Esophagus (tissue), 2 donors: Measurements from ENCODE around the gene PRIMPOL. TPM values are rescaled to one million over a fixed set of nuclear protein-coding genes. Genes with fewer than 3 reads are reported as not detected.

Experiments used
- H3K27ac ChIP-seq, 2 donors: one replicate each; pipeline ENCODE4 v1.5.1; 2013; ENCODE audit warnings: low read depth in 2 of 2, mild to moderate bottlenecking in 2 of 2, inconsistent platforms in 1 of 2, low read length in 1 of 2, moderate library complexity in 1 of 2
- H3K27me3 ChIP-seq, 2 donors: one replicate each; pipeline ENCODE4 v1.6.1; 2013; ENCODE audit warnings: low read length in 2 of 2, control low read depth in 1 of 2, mild to moderate bottlenecking in 1 of 2; ENCODE audit not compliant: insufficient read depth in 2 of 2, control insufficient read depth in 1 of 2
- H3K36me3 ChIP-seq, 2 donors: one replicate each; pipeline ENCODE4 v1.6.1; 2013; ENCODE audit warnings: low read length in 1 of 2; ENCODE audit not compliant: control insufficient read depth in 2 of 2, insufficient read depth in 2 of 2
- H3K4me1 ChIP-seq, 2 donors: one replicate each; pipeline ENCODE4 v1.6.1; 2013; ENCODE audit warnings: low read length in 1 of 2; ENCODE audit not compliant: control insufficient read depth in 2 of 2, insufficient read depth in 2 of 2
- H3K4me3 ChIP-seq, 2 donors: one replicate each; pipeline ENCODE4 v1.5.1; 2013; ENCODE audit warnings: low read length in 2 of 2, mild to moderate bottlenecking in 2 of 2, low read depth in 1 of 2, moderate library complexity in 1 of 2
- H3K9me3 ChIP-seq, 2 donors: one replicate each; pipeline ENCODE4 v1.6.1; 2013; ENCODE audit warnings: mild to moderate bottlenecking in 2 of 2, low read depth in 1 of 2, low read length in 1 of 2, moderate library complexity in 1 of 2; ENCODE audit not compliant: control insufficient read depth in 2 of 2, insufficient read depth in 1 of 2
- WGBS, 2 donors: extraction: QIAGEN DNeasy Blood & Tissue Kit; methylation state at CpG; one replicate each; pipeline ENCODE4 v1.1.7; 2013; 5-methylcytosine and 5-hydroxymethylcytosine counted together
- polyA plus RNA-seq, 2 donors: library from polyadenylated mRNA; stranded (reverse); fragments of 200-250 nt; gene quantifications; one replicate each; pipeline ENCODE4 v1.2.3, GENCODE V29; 2013
- donor health status: healthy with polysubstance abuse.
- donor health status: Bipolar disorder and iron deficiency.

PRIMPOL gene
- polyA plus RNA-seq, 2 donors: 5.9 to 27.3 TPM

DNA sequence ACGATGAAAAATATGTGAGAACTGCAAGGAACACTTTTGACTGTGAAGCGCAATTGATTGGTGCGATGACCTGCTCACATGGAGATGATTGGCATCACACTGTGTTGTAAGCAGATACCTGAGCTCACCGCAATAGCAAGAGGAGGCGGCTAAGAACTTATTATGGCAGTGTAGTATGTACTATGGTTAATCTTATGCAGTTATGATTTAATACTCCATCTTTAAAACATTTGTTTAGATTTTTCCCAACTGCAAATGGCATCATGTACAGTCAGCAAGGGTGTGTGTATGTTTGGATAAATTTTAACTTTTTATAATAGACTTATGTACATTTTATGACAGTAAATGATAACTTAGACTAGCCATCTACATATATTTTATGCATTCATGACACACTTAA is 25.5 kb downstream of the PRIMPOL start:
- Histone ChIP-seq H3K4me3 (no peak overlapping the region), H3K9me3 (no peaks in the 10 kb centered on the region), H3K36me3 (peaks cover 7 to 11% of the 10 kb centered on the region in 2 donors), H3K27me3 (no peaks in the 10 kb centered on the region), H3K4me1 (peaks cover 0 to 4% of the 10 kb centered on the region in 2 donors), H3K27ac (no peak overlapping the region)
- WGBS, 2 donors: 95 to 99% methylated on average over 5 of the region's 5 CpGs

DNA sequence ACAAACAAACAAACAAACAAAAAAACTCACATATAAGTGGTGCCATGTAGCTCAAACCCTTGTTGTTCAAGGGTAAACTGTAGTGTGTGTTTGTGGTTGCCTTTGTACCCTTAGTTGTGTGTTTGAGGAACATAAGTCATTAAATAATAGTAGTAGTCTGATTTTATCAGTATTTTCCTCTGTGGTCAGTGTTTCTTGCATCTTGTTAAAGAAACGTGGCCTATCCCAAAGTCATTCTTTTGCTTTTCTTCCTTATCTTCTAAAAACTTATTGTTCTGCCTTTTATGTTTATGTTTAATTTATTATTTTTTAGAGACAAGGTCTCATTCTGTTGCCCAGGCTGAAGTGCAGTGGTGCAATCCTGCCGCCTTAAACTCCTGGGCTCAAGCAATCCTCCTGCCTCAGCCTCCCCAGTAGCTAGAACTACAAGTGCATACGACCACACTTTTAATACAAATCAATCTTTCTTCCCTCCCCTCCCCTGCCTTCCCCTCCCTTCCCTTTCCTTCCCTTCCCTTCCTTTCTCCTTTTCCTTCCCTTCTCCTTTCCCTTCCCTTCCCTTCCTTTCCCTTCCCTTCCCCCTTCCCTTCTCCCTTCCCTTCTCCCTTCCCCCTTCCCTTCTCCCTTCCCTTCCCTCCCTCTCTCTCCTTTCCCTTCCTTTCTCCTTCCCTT is 26.4 kb downstream of the PRIMPOL start:
- 87 to 89% methylated on average over 3 of the region's 3 CpGs for WGBS, 2 donors
- H3K27ac ChIP-seq: no peak overlapping the region
- H3K36me3 ChIP-seq: peaks cover 7 to 11% of the 10 kb centered on the region in 2 donors
- no peak overlapping the region for H3K4me3 ChIP-seq
- H3K27me3 ChIP-seq: no peaks in the 10 kb centered on the region
- H3K4me1 ChIP-seq: peaks cover 0 to 4% of the 10 kb centered on the region in 2 donors
- no peaks in the 10 kb centered on the region for H3K9me3 ChIP-seq

DNA sequence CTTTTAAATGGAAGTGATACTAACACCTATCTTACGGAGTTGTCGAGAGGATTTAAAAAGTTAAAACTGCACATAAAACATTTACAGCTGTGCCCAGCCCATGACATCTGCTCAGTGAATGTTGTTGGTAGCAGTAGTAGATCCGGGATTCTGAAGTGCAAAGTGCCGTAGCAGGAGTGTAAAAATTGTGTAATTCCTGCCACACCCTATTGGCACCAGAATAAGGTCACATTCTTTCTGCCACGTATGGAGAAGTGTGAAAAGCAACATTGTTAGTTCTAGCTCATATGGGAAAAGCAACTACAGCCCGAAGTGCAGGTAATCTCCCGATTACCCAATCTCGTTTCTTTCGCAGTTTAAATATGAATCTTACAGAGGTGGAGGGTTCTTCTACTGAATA is 31.2 kb downstream of the PRIMPOL start:
- Histone ChIP-seq H3K36me3 (no peaks in the 10 kb centered on the region), H3K4me3 (no peak overlapping the region), H3K27me3 (no peaks in the 10 kb centered on the region), H3K27ac (peak overlapping the region; percentile 22 to 56), H3K9me3 (no peaks in the 10 kb centered on the region), H3K4me1 (peaks cover 3% of the 10 kb centered on the region in 2 donors)
- 44 to 56% methylated on average over 9 of the region's 9 CpGs for WGBS, 2 donors

DNA sequence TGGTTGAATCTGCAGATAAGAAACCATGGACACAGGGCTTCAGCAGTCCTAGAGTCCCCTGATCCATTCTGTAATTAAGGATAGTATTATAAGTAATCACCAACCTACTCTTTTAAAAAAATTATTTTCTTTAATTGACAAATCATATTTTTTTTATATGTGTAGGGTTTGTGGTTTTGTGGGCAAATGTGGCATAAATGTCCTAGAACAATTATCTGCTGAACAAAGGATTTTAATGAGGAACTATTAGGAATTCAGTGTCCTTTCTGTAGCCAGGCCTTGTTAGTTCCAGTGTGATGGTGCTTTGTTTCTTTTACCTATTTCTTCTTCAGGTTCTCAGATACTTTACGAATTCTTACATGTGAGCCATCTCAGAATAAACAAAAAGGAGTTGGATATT is 32.4 kb downstream of the PRIMPOL start:
- WGBS, 2 donors: 95 to 97% methylated on average over 1 of the region's 1 CpG
- no peaks in the 10 kb centered on the region for H3K36me3 ChIP-seq
- H3K27me3 ChIP-seq: no peaks in the 10 kb centered on the region
- H3K4me1 ChIP-seq: peaks cover 3% of the 10 kb centered on the region in 2 donors
- H3K9me3 ChIP-seq: no peaks in the 10 kb centered on the region
- no peak overlapping the region for H3K4me3 ChIP-seq
- H3K27ac ChIP-seq: no peak overlapping the region

DNA sequence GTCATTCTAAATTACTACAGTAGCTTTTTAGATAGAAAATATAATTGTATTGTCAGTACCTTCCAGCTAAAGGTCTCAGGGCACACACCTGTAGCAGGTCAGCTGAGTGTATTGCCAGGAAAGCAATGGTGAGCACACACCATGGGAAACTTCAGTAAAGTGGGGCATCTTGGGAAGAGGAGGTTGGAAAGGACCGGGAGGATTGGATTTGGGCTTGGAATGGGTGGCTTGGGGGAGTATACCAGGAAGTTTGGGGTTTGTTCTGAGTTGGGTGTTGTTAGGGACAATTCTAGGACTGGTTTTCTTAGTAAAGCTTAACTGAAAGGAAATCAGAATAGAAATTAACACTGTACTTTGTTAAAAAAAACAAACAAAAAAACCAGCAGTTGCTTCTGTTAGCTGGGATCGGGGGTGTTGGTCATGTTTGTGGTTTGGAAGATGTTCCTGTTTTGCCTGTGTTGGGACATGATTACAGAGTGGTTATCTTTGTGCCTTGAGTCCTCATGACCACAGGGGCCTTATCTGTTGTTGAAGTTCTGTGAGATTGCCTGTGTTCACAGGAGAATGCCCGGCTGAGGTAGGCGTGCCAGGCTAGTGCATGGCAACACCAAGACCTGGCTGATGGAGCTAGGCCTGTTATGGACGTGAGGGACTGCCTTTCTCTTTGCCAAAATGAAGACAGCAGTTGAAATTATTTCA is 35.1 kb downstream of the PRIMPOL start:
- Histone ChIP-seq H3K9me3 (no peaks in the 10 kb centered on the region), H3K27me3 (no peaks in the 10 kb centered on the region), H3K4me1 (peaks cover under 1 to 3% of the 10 kb centered on the region in 2 donors), H3K36me3 (no peaks in the 10 kb centered on the region), H3K4me3 (no peak overlapping the region), H3K27ac (peak overlapping the region in 1 of 2 donors; percentile 34)
- WGBS, 2 donors: 76 to 80% methylated on average over 5 of the region's 5 CpGs

DNA sequence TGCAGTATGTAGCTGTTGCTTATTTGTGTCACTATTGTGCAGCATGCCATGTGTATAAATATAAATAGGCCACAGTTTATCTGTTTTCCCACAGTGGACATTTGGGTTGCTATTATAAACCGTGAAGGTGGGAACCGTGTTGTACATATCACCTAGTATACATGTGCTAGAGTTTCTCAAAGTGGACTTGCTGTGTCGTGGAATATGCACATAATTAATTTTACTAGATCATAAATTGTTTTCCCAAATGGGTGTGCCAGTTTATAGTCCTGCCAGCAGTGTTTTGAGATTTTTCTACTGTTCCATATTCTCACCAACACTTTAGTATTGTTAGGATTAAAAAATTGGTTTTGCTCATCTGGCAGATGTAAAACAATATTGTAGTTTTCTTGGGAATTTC is 38.5 kb downstream of the PRIMPOL start:
- WGBS, 2 donors: 43 to 51% methylated on average over 3 of the region's 3 CpGs
- H3K36me3 ChIP-seq: no peaks in the 10 kb centered on the region
- H3K27ac ChIP-seq: no peak overlapping the region

GRCh38 chr4:184688447-184688846 is 38.9 kb downstream of the PRIMPOL start:
- H3K36me3 ChIP-seq: no peaks in the 10 kb centered on the region
- 44 to 58% methylated on average over 11 of the region's 11 CpGs for WGBS, 2 donors
- H3K4me1 ChIP-seq: peaks cover 0 to 3% of the 10 kb centered on the region in 2 donors
- H3K27me3 ChIP-seq: no peaks in the 10 kb centered on the region
- H3K4me3 ChIP-seq: no peak overlapping the region
- H3K9me3 ChIP-seq: no peaks in the 10 kb centered on the region
- peak overlapping the region; percentile 71 to 74 for H3K27ac ChIP-seq

More for the DNA sequence above, 38.5 kb downstream of the PRIMPOL start:
- no peaks in the 10 kb centered on the region for H3K9me3 ChIP-seq
- H3K27me3 ChIP-seq: no peaks in the 10 kb centered on the region
- H3K4me1 ChIP-seq: peaks cover 0 to 3% of the 10 kb centered on the region in 2 donors
- no peak overlapping the region for H3K4me3 ChIP-seq

- 57 to 65% methylated on average over 5 of the region's 5 CpGs for WGBS, 2 donors
- H3K27ac ChIP-seq: no peak overlapping the region
- H3K9me3 ChIP-seq: no peaks in the 10 kb centered on the region
- H3K4me3 ChIP-seq: no peak overlapping the region
- no peaks in the 10 kb centered on the region for H3K27me3 ChIP-seq
- H3K4me1 ChIP-seq: peaks cover 0 to 3% of the 10 kb centered on the region in 2 donors
- peaks cover 0 to 2% of the 10 kb centered on the region in 2 donors for H3K36me3 ChIP-seq
These were observed 40.1 kb downstream of the PRIMPOL start for GRCh38 chr4:184689681-184690080.

GRCh38 chr4:184693056-184693455 is 43.5 kb downstream of the PRIMPOL start:
- Histone ChIP-seq H3K36me3 (peaks cover 0 to 4% of the 10 kb centered on the region in 2 donors), H3K27me3 (no peaks in the 10 kb centered on the region), H3K4me1 (no peaks in the 10 kb centered on the region), H3K9me3 (no peaks in the 10 kb centered on the region), H3K4me3 (no peak overlapping the region), H3K27ac (no peak overlapping the region)
- WGBS, 2 donors: 88 to 95% methylated on average over 5 of the region's 5 CpGs
